HG03469 (cell line): Measurements from ENCODE around the gene PFDN6.

Experiments
- ATAC-seq: cut with Tn5 transposase; IDR thresholded peaks from one replicate; pipeline ENCODE4 v1.9.1; 2021; ENCODE audit warnings: mild to moderate bottlenecking, moderate library complexity, moderate number of reproducible peaks; ENCODE audit not compliant: unreplicated experiment

Gene PFDN6

GRCh38 chr6:33315793-33316602 lies 26.6 kb downstream of the PFDN6 start:
- no peak for ATAC-seq

- ATAC-seq = no peak
Observed at GRCh38 chr6:33316603-33317418, 27.4 kb downstream of the PFDN6 start.

- no peak for ATAC-seq
Observed at GRCh38 chr6:33317419-33317668, 27.9 kb downstream of the PFDN6 start.

GRCh38 chr6:33317669-33318425 lies 28.4 kb downstream of the PFDN6 start, which contains the start of gene ZBTB22:
TSS of gene ZBTB22 (minus strand) at chr6:33317744. CDS start at chr6:33316916, 828 bp downstream.
- ATAC-seq = peak; percentile 34

GRCh38 chr6:33318426-33319073 lies 29.1 kb downstream of the PFDN6 start:
- no peak for ATAC-seq

GRCh38 chr6:33319939-33320314 lies 30.5 kb downstream of the PFDN6 start:
- no peak for ATAC-seq

- ATAC-seq = no peak
Observed at GRCh38 chr6:33320315-33321181, 31.1 kb downstream of the PFDN6 start.

- no peak for ATAC-seq
Observed at GRCh38 chr6:33321227-33321626, 31.8 kb downstream of the PFDN6 start.

GRCh38 chr6:33323623-33323948 lies 34.2 kb downstream of the PFDN6 start:
- no peak for ATAC-seq

DNA sequence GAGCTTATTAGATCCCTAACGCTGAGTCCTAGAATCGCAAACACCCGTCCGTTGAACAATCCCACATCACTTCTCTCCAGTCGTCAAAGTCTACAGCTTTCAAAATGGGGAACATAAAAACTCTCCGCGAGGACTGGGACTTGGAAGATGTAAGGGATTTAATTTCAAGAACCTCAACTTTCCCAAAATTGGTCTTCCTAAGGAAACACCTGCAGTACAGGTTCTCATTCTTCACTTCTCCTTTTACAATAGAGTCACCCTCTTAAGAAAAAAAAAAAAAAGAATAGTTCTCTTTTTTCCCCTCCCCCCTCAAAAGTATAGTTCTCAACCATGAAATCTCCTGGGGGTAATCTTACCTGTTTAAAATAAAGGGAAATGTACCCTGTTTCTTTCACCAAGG lies 34.7 kb downstream of the PFDN6 start:
- no peak for ATAC-seq

DNA sequence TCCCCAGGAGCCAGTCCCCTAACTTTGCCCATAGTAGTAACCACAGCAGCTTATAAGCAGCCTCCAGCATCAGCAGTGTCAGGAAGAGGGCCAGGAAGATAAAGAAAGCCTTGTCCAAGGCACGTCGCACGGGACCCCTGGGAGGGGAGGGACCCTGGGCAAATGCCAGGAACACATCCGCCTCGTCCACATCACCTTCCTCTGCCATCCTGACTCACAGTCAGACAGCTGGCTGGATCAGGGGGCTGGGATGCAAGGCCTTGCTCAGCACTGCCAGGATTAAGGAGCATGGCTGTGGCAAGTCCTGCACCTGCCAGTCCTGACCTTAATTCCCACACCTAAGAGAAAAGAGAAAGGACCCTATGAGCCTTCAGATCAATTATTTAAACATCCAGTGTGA lies 39.7 kb downstream of the PFDN6 start:
- no peak for ATAC-seq

DNA sequence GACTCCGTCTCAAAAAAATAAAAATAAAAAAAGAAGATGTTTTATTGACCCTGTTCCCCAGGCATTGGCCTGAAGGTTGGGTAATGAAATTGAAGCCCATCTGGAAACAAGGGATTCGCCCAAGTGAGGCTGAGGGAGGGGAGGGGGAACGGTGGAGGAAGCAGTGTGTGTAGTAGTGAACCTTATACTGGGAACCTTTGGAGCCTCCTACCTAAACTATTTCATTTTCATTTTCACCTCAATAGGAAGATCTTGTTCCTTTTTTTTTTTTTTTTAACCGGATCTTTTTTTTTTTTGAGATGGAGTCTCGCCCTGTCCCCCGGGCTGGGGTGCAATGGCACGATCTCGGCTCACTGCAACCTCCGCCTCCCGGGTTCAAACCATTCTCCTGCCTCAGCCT lies 41.3 kb downstream of the PFDN6 start:
- ATAC-seq = no peak

- ATAC-seq = no peak
Observed at GRCh38 chr6:33333666-33334065, 44.3 kb downstream of the PFDN6 start.

DNA sequence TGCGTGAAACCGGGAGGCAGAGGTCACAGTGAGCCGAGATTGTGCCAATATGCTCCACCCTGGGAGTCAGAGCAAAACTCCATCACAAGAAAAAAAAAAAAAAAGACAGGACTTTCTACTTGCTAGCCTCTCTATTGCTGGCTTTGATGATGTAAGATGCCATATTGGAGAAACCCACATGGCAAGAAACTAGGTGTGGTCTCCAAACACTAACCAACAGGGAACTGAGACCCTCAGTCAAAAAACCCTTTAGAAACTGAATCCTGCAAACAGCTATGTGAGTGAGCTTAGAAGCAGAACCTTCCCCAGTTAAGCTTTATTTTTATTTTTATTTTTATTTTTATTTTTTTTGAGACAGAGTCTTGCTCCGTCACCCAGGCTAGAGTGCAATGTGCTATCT lies 46.5 kb downstream of the PFDN6 start:
- ATAC-seq = no peak

DNA sequence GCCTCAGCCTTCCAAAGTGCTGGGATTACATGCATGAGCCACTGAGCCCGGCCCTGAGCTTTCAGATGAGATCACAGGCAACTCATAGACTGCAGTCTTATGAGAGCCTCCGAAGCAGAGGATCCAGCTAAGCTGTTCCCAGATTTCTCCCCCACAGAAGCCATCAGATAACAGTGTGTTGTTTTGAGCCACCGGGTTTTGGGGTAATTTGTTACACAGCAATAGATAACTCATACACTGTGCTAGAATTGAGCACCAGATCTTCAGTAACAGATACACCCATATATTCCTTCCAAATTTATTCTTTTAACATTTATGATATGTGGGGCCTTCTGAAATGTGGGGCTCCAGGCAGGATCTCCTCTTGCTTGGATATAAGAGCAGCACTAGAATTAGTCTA lies 47.1 kb downstream of the PFDN6 start:
- no peak for ATAC-seq

DNA sequence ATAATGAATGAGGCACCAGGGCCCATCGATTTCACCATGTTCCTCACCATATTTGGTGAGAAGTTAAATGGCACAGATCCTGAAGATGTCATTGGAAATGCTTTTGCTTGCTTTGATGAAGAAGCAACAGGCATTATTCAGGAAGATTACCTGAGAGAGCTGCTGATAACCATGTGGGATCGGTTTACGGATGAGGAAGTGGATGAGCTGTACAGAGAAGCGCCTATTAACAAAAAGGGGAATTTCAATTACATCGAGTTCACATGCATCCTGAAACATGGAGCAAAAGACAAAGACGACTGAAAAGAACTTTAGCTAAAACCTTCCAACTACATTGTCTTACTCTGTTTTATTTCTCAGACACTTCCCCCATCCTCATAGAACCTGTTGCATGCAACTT lies 49.8 kb downstream of the PFDN6 start:
- ATAC-seq = no peak
